ENCODE results near the gene LPCAT1.

The LPCAT1 gene

DNA sequence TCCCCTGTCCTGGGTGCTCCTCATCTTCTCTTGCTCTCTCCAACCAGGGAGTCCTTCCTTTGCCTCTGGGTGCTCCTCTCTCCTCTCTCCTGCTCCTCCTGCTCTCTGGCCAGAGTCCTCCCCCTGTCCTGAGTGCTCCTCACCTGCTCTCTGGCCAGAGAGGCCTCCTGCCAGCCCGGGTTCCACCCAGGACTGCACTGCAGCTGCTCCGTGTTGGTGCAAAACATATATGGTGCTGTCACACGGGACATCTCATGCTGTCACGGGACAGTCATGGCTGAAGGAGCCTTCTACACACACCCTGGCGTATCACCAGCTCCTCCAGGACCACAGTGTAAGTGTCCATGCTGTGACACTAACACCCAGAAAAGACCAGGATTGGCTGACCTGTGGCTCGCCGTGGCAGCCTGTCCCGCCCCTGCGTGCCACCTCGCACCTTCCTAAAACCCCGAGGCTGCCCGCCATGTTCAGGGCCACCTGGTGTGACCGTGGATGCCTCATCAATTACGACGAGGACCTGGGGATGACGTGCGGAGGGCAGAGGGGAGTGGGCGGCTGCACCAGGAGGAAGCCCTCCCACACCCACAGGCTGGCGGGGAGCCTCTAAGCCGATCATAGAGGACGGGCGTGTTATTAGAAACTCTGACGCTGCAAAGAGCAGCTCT is 50.7 kb downstream of the LPCAT1 start:
- H3K4me1 ChIP-seq (ENCODE audit: control insufficient read depth, insufficient read depth, low read length): no peaks in the 10 kb centered on the region
- no peaks in the 10 kb centered on the region for H3K36me3 ChIP-seq (ENCODE audit: control insufficient read depth, insufficient read depth, low read length)
- H3K9ac ChIP-seq (ENCODE audit: low read length): no peak overlapping the region
- H3K4me3 ChIP-seq (ENCODE audit: low read length): no peak overlapping the region
- H3K27me3 ChIP-seq (ENCODE audit: control insufficient read depth, insufficient read depth, low read length): no peaks in the 10 kb centered on the region
- H3K9me3 ChIP-seq (ENCODE audit: control insufficient read depth, low read length): no peaks in the 10 kb centered on the region

DNA sequence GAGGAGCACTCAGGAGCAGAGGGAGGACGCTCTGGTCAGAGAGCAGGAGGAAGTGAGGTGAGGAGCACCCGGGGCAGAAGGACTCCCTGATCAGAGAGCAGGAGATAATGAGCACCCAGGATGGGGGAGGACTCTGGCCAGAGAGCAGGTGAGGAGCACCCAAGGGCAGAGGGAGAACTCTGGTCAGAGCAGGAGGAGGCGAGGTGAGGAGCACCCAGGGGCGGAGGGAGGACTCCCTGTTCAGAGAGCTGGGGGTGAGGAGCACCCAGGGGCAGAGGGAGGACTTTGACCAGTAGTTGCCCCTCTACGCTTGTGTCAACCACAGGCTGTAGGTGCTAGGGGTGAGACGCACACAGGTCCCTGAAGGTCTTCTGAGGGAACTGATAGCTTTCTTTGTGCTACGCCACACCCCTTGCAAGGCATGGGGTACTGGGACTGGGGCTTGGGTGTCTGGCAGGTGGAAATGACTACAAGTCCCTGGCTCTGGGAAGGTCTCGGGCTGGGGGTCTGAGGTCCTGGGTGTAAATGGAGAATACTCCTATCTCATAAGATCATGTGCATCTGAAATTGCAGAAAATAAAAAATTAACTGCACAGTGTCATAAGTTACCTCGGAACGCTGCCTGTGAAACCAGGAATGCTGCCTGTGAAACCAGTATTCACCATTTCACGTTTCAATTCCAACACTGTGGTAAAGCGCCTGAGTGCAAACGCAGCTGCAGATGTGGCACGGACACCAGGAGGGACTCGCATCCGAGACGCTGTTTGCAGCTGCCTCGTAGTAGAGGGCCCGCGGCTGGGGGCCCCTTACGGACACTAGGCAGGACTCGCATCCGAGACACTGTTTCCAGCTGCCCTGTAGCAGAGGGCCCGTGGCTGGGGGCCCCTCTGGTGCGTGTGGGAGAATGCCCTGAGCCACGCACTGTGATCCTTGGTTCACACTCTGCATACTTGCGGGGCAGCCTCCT is 51.5 kb downstream of the LPCAT1 start:
- no peaks in the 10 kb centered on the region for H3K4me1 ChIP-seq (ENCODE audit: control insufficient read depth, insufficient read depth, low read length)
- no peaks in the 10 kb centered on the region for H3K36me3 ChIP-seq (ENCODE audit: control insufficient read depth, insufficient read depth, low read length)
- no peak overlapping the region for H3K9ac ChIP-seq (ENCODE audit: low read length)
- H3K27me3 ChIP-seq (ENCODE audit: control insufficient read depth, insufficient read depth, low read length): no peaks in the 10 kb centered on the region
- H3K9me3 ChIP-seq (ENCODE audit: control insufficient read depth, low read length): no peaks in the 10 kb centered on the region
- no peak overlapping the region for H3K4me3 ChIP-seq (ENCODE audit: low read length)

DNA sequence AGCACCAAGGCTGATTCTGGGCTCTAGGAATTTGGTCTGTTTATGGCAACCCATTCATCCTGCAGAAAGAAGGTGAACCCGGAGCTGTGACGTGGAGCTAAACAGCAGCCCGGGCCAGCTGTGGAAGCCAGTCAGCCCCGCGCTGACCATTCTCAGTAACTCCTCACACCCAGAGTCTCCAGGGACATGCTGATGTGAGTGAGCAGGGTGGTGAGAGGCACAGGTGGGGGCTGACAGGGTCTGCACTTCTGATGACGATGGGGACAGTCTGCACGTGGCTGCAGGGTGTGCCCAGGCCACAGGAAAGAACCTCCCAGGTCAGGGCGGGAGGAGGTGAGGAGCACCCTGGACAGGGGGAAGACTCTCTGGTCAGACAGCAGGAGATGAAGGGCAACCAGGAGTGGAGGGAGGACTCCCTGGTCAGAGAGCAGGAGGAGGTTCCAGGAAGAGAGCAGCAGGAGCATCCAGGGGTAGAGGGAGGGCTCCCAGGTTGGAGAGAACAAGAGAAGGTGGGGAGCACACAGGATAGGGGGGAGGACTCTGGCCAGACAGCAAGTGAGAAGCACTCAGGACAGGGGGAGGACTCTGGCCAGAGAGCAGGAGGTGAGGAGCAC is 52.4 kb downstream of the LPCAT1 start:
- H3K4me1 ChIP-seq (ENCODE audit: control insufficient read depth, insufficient read depth, low read length): no peaks in the 10 kb centered on the region
- no peaks in the 10 kb centered on the region for H3K9me3 ChIP-seq (ENCODE audit: control insufficient read depth, low read length)
- no peaks in the 10 kb centered on the region for H3K27me3 ChIP-seq (ENCODE audit: control insufficient read depth, insufficient read depth, low read length)
- no peak overlapping the region for H3K9ac ChIP-seq (ENCODE audit: low read length)
- no peaks in the 10 kb centered on the region for H3K36me3 ChIP-seq (ENCODE audit: control insufficient read depth, insufficient read depth, low read length)
- H3K4me3 ChIP-seq (ENCODE audit: low read length): no peak overlapping the region

DNA sequence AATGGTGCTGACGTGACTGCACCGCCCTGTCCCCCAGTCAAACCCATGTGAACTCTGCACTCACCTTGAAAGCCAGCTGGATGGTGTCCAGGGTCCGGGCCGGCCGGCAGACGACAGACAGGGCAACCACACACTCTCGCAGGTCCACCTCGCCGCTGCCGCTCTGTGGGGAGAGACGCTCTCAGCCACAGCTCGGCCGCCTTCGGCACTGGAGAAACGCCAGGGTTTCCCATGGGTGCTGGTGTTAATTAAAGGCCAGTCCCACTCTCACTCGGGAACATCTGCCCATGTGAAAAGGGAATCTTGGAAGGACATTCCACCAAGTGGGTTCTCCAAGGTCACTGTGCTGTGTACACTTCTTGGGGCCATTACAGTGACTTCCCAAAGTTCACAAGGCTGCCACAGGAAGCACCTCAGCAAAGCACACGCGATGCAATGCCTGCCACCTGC is 53.0 kb downstream of the LPCAT1 start:
- H3K4me1 ChIP-seq (ENCODE audit: control insufficient read depth, insufficient read depth, low read length): no peaks in the 10 kb centered on the region
- no peaks in the 10 kb centered on the region for H3K27me3 ChIP-seq (ENCODE audit: control insufficient read depth, insufficient read depth, low read length)
- no peak overlapping the region for H3K9ac ChIP-seq (ENCODE audit: low read length)
- H3K4me3 ChIP-seq (ENCODE audit: low read length): no peak overlapping the region
- H3K9me3 ChIP-seq (ENCODE audit: control insufficient read depth, low read length): no peaks in the 10 kb centered on the region
- H3K36me3 ChIP-seq (ENCODE audit: control insufficient read depth, insufficient read depth, low read length): no peaks in the 10 kb centered on the region

DNA sequence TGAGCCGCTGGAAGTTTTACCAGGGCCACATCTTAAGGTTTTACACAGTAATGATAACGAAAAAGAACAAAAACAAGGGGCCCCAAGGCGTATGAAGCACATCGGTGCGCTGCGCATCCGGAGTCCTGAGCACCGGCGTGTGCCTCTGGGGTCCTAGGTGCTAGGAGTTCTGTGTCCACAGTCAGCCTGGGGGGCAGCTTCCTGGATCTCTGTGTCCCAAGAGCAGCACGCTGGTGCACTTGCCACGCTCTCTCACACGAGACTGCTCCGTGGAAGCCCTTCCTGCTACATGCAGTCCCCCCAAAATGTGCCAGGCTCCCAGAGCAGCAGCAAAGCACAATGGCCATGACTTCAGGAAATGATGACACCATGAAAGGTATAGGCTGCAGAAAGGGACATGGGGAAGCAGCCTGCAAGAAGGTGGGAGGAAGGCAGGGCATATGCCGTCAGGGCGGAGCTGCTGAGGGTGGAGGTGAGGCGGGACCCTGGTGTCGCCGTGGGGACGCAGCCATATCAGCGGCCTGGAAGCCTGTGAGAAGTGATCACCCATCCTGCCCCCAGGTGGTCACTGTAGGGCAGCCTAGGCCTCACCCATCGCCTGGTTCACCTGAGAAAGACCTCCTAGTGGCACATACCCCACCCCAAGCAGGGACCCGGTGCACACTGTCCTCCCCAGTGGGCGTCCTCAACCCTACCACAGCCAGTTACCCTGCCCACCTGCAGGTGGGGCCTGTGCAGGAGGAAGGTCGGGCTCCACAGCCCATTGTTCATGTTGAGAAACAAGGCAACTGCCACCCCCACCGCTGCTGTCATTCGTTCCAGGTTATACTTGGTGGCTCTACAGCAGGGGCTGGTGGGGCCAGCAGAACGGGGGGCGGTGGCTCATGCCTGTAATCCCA is 54.9 kb downstream of the LPCAT1 start:
- no peak overlapping the region for H3K4me3 ChIP-seq (ENCODE audit: low read length)
- no peaks in the 10 kb centered on the region for H3K4me1 ChIP-seq (ENCODE audit: control insufficient read depth, insufficient read depth, low read length)
- H3K27me3 ChIP-seq (ENCODE audit: control insufficient read depth, insufficient read depth, low read length): no peaks in the 10 kb centered on the region
- H3K36me3 ChIP-seq (ENCODE audit: control insufficient read depth, insufficient read depth, low read length): no peaks in the 10 kb centered on the region
- no peaks in the 10 kb centered on the region for H3K9me3 ChIP-seq (ENCODE audit: control insufficient read depth, low read length)
- no peak overlapping the region for H3K9ac ChIP-seq (ENCODE audit: low read length)

DNA sequence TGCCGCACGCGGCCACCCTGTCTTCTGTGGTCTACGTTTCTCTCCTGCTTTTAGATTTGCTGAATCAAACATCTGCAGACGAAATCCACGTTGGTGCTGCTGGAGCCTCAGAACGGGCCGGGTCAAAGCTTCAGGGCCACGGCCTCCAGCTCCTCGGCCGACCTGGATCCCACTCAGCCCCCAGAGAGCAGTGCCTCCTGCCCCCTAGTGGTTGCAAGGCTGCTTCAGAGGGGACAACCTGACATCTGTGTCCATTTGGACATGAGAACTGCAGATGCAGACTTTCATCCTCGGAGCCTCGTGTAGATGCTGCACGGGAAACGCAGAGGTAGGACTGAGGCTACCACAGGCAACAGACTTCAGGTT is 55.5 kb downstream of the LPCAT1 start:
- Histone ChIP-seq H3K4me3 (ENCODE audit: low read length) (no peak overlapping the region), H3K36me3 (ENCODE audit: control insufficient read depth, insufficient read depth, low read length) (no peaks in the 10 kb centered on the region), H3K4me1 (ENCODE audit: control insufficient read depth, insufficient read depth, low read length) (no peaks in the 10 kb centered on the region), H3K9me3 (ENCODE audit: control insufficient read depth, low read length) (no peaks in the 10 kb centered on the region), H3K27me3 (ENCODE audit: control insufficient read depth, insufficient read depth, low read length) (no peaks in the 10 kb centered on the region), H3K9ac (ENCODE audit: low read length) (no peak overlapping the region)

DNA sequence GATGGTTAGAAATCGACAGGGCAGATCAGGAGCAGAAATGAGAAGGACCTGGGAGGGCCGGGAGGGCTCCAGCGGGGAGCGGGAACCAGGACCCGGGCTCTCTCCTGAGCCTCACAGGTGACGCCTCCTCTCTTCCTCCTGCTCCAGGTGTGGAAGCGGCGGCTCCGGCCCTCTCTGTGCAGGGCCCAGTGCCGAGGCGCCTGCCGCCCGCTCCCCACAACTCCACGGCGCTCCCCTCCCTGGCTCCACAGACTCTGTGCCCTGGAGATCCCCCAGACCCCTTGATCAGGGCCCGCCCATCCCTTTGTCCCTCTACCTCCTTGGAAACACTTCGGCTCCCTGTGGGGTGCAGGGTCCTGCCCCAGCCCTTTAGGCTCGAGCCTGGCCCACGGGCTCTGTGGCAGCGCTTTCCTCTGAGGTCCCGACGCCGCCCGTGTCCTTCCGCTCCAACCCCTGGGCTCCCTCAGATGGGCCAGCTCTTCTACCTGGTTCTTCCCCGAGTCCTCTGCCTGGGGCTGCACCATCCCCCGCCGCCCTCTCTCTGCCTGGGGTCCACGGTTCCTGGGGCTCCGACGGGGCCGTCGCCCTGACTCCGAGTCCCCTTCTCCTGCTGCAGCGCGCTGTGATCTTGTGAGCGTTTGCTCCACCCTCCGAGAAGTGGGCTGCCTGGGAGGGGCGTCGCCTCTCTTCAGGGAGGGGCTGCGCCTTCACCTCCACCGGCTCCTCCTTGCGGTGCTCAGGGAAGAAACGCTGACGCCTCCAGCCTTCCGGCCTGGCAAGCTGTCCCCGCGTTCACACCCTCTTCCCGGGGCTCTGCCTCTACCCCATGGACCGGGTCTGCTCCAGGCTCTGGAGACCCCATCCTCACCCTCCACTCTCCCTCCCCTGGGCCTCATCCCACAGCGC is 56.2 kb downstream of the LPCAT1 start:
- no peaks in the 10 kb centered on the region for H3K36me3 ChIP-seq (ENCODE audit: control insufficient read depth, insufficient read depth, low read length)
- H3K4me1 ChIP-seq (ENCODE audit: control insufficient read depth, insufficient read depth, low read length): no peaks in the 10 kb centered on the region
- H3K9me3 ChIP-seq (ENCODE audit: control insufficient read depth, low read length): no peaks in the 10 kb centered on the region
- H3K9ac ChIP-seq (ENCODE audit: low read length): no peak overlapping the region
- H3K27me3 ChIP-seq (ENCODE audit: control insufficient read depth, insufficient read depth, low read length): no peaks in the 10 kb centered on the region
- no peak overlapping the region for H3K4me3 ChIP-seq (ENCODE audit: low read length)

- Histone ChIP-seq H3K27me3 (ENCODE audit: control insufficient read depth, insufficient read depth, low read length) (no peaks in the 10 kb centered on the region), H3K9ac (ENCODE audit: low read length) (no peak overlapping the region), H3K4me3 (ENCODE audit: low read length) (no peak overlapping the region), H3K36me3 (ENCODE audit: control insufficient read depth, insufficient read depth, low read length) (no peaks in the 10 kb centered on the region), H3K9me3 (ENCODE audit: control insufficient read depth, low read length) (no peaks in the 10 kb centered on the region), H3K4me1 (ENCODE audit: control insufficient read depth, insufficient read depth, low read length) (no peaks in the 10 kb centered on the region)
Measured at GRCh38 chr5:1466631-1467265, 57.0 kb downstream of the LPCAT1 start.

DNA sequence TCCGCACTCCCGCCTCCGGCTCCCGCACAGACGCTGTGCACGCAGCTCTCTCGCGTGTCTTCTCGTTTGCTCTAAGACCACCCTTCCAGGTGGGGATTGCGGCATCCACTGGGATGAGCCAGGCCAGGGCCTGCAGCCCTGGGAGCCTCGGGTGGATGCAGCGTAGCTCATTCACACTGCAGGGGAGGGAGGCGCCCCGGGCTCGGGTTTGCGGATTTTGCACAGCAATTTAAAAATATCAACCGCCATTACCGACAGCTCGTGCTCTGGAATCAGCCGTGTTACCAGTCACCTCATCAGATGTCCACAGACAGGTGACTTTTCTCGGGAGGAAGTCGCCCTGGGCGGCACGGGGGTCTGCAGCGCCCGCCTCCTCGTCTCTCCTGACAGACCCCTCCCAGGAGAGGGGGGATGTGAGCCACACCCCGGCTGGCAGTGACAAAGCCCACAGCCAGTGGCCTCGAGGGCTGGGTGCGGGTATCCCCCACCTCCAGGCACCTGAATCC is 57.7 kb downstream of the LPCAT1 start:
- Histone ChIP-seq H3K36me3 (ENCODE audit: control insufficient read depth, insufficient read depth, low read length) (no peaks in the 10 kb centered on the region), H3K27me3 (ENCODE audit: control insufficient read depth, insufficient read depth, low read length) (no peaks in the 10 kb centered on the region), H3K9me3 (ENCODE audit: control insufficient read depth, low read length) (no peaks in the 10 kb centered on the region), H3K9ac (ENCODE audit: low read length) (no peak overlapping the region), H3K4me1 (ENCODE audit: control insufficient read depth, insufficient read depth, low read length) (no peaks in the 10 kb centered on the region), H3K4me3 (ENCODE audit: low read length) (no peak overlapping the region)

DNA sequence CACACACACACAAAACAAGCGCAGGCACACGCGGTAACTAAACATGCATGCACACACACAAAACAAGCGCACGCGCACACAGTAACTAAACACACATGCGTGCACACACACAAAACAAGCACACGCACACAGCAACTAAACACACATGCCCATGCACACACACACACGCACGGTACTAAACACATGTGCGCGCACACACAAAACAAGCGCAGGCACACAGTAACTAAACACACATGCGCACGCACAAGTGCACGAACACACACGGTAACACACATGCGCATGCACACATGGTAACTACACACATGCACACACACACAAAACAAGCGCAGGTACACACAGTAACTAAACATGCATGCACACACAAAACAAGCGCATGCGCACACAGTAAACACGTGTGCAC is 58.6 kb downstream of the LPCAT1 start:
- Histone ChIP-seq H3K27me3 (ENCODE audit: control insufficient read depth, insufficient read depth, low read length) (no peaks in the 10 kb centered on the region), H3K4me1 (ENCODE audit: control insufficient read depth, insufficient read depth, low read length) (no peaks in the 10 kb centered on the region), H3K9me3 (ENCODE audit: control insufficient read depth, low read length) (no peaks in the 10 kb centered on the region), H3K9ac (ENCODE audit: low read length) (no peak overlapping the region), H3K4me3 (ENCODE audit: low read length) (no peak overlapping the region), H3K36me3 (ENCODE audit: control insufficient read depth, insufficient read depth, low read length) (no peaks in the 10 kb centered on the region)
